Osteoblast (primary cell): ENCODE results near the gene CSNK1A1. TPM values are rescaled to one million over a fixed set of nuclear protein-coding genes. Genes with fewer than 3 reads are reported as not detected.

Experiments used
- DNase-seq: peaks from one replicate; pipeline ENCODE4 v3.0.0; 2011; ENCODE audit warnings: low spot score, mixed read lengths; ENCODE audit not compliant: insufficient read length; ENCODE audit errors: missing footprints
- H2AFZ ChIP-seq: 2 replicates; pipeline ENCODE4 v1.6.0; 2011; ENCODE audit warnings: mild to moderate bottlenecking, low read length
- H3K27ac ChIP-seq: 2 replicates; pipeline ENCODE4 v1.5.1; 2011; ENCODE audit warnings: mild to moderate bottlenecking, low read depth, low read length, moderate library complexity
- H3K27me3 ChIP-seq: 2 replicates; pipeline ENCODE4 v1.6.0; 2012; ENCODE audit warnings: mild to moderate bottlenecking, control low read depth, inconsistent platforms, low read length, moderate library complexity; ENCODE audit not compliant: insufficient read depth
- H3K36me3 ChIP-seq: 2 replicates; pipeline ENCODE4 v1.5.1; 2011; ENCODE audit warnings: mild to moderate bottlenecking, low read length, control low read depth, moderate library complexity; ENCODE audit not compliant: insufficient read depth
- H3K4me1 ChIP-seq: 2 replicates; pipeline ENCODE4 v1.5.1; 2011; ENCODE audit warnings: mild to moderate bottlenecking, low read length, control low read depth, moderate library complexity; ENCODE audit not compliant: insufficient read depth
- H3K4me2 ChIP-seq: 2 replicates; pipeline ENCODE4 v1.6.0; 2011; ENCODE audit warnings: mild to moderate bottlenecking, low read length; ENCODE audit not compliant: insufficient read depth
- H3K4me3 ChIP-seq: fragments of 200-600 bp; sonication (generic); 3 replicates; pipeline ENCODE4 v1.5.1; 2012; ENCODE audit warnings: mild to moderate bottlenecking, low read length, inconsistent platforms; ENCODE audit not compliant: insufficient read depth
- H3K79me2 ChIP-seq: 2 replicates; pipeline ENCODE4 v1.6.0; 2012; ENCODE audit warnings: mild to moderate bottlenecking, low read length, control low read depth, inconsistent platforms; ENCODE audit not compliant: insufficient read depth
- H3K9me3 ChIP-seq: 2 replicates; pipeline ENCODE4 v1.5.1; 2011; ENCODE audit warnings: low read depth, low read length, control low read depth
- H4K20me1 ChIP-seq: 2 replicates; pipeline ENCODE4 v1.6.0; 2012; ENCODE audit warnings: mild to moderate bottlenecking, low read length, control low read depth; ENCODE audit not compliant: insufficient read depth
- total RNA-seq: library from RNA; depleted of rRNA; stranded (reverse); fragments of >200 nt; gene quantifications from 2 replicates; pipeline ENCODE4 v1.2.3, GENCODE V29; 2012
- TF ChIP-seq, protein P1 (sequence below): IDR thresholded peaks from 2 replicates; pipeline ENCODE4 v1.5.1; 2011; ENCODE audit warnings: mild to moderate bottlenecking, low read depth, low read length, moderate library complexity; ENCODE audit errors: extremely low read depth

CSNK1A1 gene
- total RNA-seq, 1 donor: 497 TPM

DNA sequence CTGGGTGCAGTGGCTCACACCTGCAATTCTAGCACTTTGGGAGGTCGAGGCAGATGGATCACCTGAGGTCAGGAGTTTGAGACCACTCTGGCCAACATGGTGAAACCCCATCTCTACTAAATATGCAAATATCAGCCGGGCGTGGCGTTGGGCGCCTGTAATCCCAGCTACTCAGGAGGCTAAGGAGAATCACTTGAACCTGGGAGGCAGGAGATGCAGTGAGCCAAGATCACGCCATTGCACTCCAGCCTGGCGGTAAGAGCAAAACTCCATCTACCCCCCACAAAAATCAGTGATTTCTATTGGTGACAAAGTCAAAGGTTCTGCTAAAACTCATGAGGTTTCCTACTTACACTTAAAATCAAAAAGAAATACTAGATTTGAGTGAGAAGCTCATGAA lies 18.8 kb downstream of the CSNK1A1 start:
- peaks cover 18% of the 10 kb centered on the region for H3K4me1 ChIP-seq
- no peak overlapping the region for H3K4me3 ChIP-seq
- peaks cover 100% of the 10 kb centered on the region for H3K79me2 ChIP-seq
- H3K4me2 ChIP-seq: no peak overlapping the region
- no peaks in the 10 kb centered on the region for H3K9me3 ChIP-seq
- DNase-seq: no peak
- TF ChIP-seq, protein P1, sequence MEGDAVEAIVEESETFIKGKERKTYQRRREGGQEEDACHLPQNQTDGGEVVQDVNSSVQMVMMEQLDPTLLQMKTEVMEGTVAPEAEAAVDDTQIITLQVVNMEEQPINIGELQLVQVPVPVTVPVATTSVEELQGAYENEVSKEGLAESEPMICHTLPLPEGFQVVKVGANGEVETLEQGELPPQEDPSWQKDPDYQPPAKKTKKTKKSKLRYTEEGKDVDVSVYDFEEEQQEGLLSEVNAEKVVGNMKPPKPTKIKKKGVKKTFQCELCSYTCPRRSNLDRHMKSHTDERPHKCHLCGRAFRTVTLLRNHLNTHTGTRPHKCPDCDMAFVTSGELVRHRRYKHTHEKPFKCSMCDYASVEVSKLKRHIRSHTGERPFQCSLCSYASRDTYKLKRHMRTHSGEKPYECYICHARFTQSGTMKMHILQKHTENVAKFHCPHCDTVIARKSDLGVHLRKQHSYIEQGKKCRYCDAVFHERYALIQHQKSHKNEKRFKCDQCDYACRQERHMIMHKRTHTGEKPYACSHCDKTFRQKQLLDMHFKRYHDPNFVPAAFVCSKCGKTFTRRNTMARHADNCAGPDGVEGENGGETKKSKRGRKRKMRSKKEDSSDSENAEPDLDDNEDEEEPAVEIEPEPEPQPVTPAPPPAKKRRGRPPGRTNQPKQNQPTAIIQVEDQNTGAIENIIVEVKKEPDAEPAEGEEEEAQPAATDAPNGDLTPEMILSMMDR: no peak
- peaks cover 82% of the 10 kb centered on the region for H4K20me1 ChIP-seq
- peaks cover 34% of the 10 kb centered on the region for H3K36me3 ChIP-seq
- no peak overlapping the region for H3K27ac ChIP-seq
- no peaks in the 10 kb centered on the region for H3K27me3 ChIP-seq
- no peak overlapping the region for H2AFZ ChIP-seq

- Histone ChIP-seq H3K27me3 (no peaks in the 10 kb centered on the region), H3K4me1 (peaks cover 18% of the 10 kb centered on the region), H3K4me3 (no peak overlapping the region), H3K4me2 (peak overlapping the region; percentile 10), H2AFZ (no peak overlapping the region), H3K36me3 (peaks cover 28% of the 10 kb centered on the region), H3K9me3 (no peaks in the 10 kb centered on the region), H3K27ac (peak overlapping the region; percentile 4), H3K79me2 (peaks cover 100% of the 10 kb centered on the region), H4K20me1 (peaks cover 81% of the 10 kb centered on the region)
- TF ChIP-seq, protein P1: no peak
- no peak for DNase-seq
Measured at GRCh38 chr5:149529463-149529862, 21.8 kb downstream of the CSNK1A1 start.

GRCh38 chr5:149528281-149529060 lies 22.8 kb downstream of the CSNK1A1 start:
- no peaks in the 10 kb centered on the region for H3K27me3 ChIP-seq
- H3K9me3 ChIP-seq: no peaks in the 10 kb centered on the region
- DNase-seq: peak; percentile 68
- peaks cover 84% of the 10 kb centered on the region for H4K20me1 ChIP-seq
- H2AFZ ChIP-seq: no peak overlapping the region
- peaks cover 100% of the 10 kb centered on the region for H3K79me2 ChIP-seq
- no peak overlapping the region for H3K4me3 ChIP-seq
- peaks cover 18% of the 10 kb centered on the region for H3K4me1 ChIP-seq
- H3K36me3 ChIP-seq: peaks cover 37% of the 10 kb centered on the region
- TF ChIP-seq, protein P1: no peak
- no peak overlapping the region for H3K4me2 ChIP-seq
- H3K27ac ChIP-seq: no peak overlapping the region

DNA sequence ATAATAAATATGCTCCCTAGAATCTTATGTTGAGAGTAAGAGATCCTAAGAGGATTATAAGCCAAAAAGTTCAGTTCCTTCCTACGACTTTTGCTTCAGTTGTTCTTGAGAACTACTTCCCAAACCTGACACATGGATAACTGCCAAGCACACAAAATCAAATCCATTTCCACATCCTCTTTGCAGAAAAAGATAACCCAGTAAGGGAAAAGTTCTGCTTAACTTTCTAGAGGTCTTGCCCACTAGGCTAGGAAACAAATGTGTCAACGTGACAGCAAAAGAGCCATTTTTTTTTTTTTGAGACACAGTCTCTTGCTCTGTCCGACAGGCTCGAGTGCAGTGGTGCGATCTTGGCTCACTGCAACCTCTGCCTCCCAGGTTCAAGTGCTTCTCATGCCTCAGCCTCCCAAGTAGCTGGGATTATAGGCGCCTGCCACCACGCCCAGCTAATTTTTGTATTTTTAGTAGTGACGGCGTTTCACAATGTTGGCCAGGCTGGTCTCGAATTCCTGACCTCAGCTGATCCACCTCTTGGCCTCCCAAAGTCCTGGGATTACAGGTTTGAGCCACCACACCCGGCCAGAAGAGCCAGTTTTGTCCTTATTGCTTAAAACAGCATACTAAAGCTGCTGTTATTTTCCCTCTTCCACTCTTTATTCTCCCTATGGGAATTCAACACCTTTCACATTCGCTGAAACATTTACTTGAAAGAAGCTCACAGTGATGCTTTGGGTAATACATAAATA lies 24.2 kb downstream of the CSNK1A1 start:
- Histone ChIP-seq H4K20me1 (peaks cover 83% of the 10 kb centered on the region), H3K79me2 (peaks cover 100% of the 10 kb centered on the region), H3K4me3 (no peak overlapping the region), H3K4me2 (no peak overlapping the region), H2AFZ (no peak overlapping the region), H3K9me3 (no peaks in the 10 kb centered on the region), H3K27ac (no peak overlapping the region), H3K36me3 (peaks cover 39% of the 10 kb centered on the region), H3K27me3 (no peaks in the 10 kb centered on the region), H3K4me1 (peaks cover 18% of the 10 kb centered on the region)
- no peak for DNase-seq
- TF ChIP-seq, protein P1: no peak
